Measurements from ENCODE around the gene NKAIN4.
A peak's percentile ranks its signal among the peaks of the same experiment; 100 is the strongest.

NKAIN4 gene

GRCh38 chr20:63226042-63226943, 28.0 kb downstream of the NKAIN4 start:
- Mint-ChIP-seq H3K4me3 (no peak overlapping the region), H3K9me3 (no peaks in the 10 kb centered on the region), H3K4me1 (peaks cover 42% of the 10 kb centered on the region), H3K36me3 (ENCODE audit: low read depth) (no peaks in the 10 kb centered on the region), H3K27ac (no peak overlapping the region), H3K27me3 (ENCODE audit: low read depth) (peaks cover 16% of the 10 kb centered on the region)
- TF ChIP-seq CTCF (IDR thresholded peaks at IDR 0.05; ENCODE audit: unreplicated experiment in 3 of 3), result no peak

GRCh38 chr20:63225082-63225454, 29.2 kb downstream of the NKAIN4 start:
- H3K4me1 Mint-ChIP-seq, result peaks cover 31% of the 10 kb centered on the region
- H3K36me3 Mint-ChIP-seq (ENCODE audit: low read depth), result no peaks in the 10 kb centered on the region
- H3K27ac Mint-ChIP-seq, result peak overlapping the region in 2 of 3 experiments; percentile 68 to 74
- H3K27me3 Mint-ChIP-seq (ENCODE audit: low read depth), result peaks cover 28% of the 10 kb centered on the region
- H3K9me3 Mint-ChIP-seq, result no peaks in the 10 kb centered on the region
- H3K4me3 Mint-ChIP-seq, result no peak overlapping the region
- TF ChIP-seq CTCF (IDR thresholded peaks at IDR 0.05; ENCODE audit: unreplicated experiment in 3 of 3), result no peak

- Mint-ChIP-seq H3K36me3 (ENCODE audit: low read depth) (no peaks in the 10 kb centered on the region), H3K4me3 (no peak overlapping the region), H3K9me3 (no peaks in the 10 kb centered on the region), H3K27ac (peak overlapping the region in 2 of 3 experiments; percentile 68 to 74), H3K4me1 (peaks cover 26% of the 10 kb centered on the region), H3K27me3 (ENCODE audit: low read depth) (peaks cover 29% of the 10 kb centered on the region)
- TF ChIP-seq CTCF (IDR thresholded peaks at IDR 0.05; ENCODE audit: unreplicated experiment in 3 of 3), result peak in 2 of 3 experiments; percentile 28 to 30
Measured at GRCh38 chr20:63224412-63225081, 29.7 kb downstream of the NKAIN4 start.

GRCh38 chr20:63223826-63224207, 30.4 kb downstream of the NKAIN4 start:
- Mint-ChIP-seq H3K4me3 (no peak overlapping the region), H3K4me1 (peaks cover 24% of the 10 kb centered on the region), H3K27ac (peak overlapping the region in 1 of 3 experiments; percentile 26), H3K36me3 (ENCODE audit: low read depth) (no peaks in the 10 kb centered on the region), H3K27me3 (ENCODE audit: low read depth) (peaks cover 29% of the 10 kb centered on the region), H3K9me3 (no peaks in the 10 kb centered on the region)
- no peak for TF ChIP-seq CTCF (IDR thresholded peaks at IDR 0.05; ENCODE audit: unreplicated experiment in 3 of 3)

GRCh38 chr20:63223121-63223825, 31.0 kb downstream of the NKAIN4 start:
- H3K36me3 Mint-ChIP-seq (ENCODE audit: low read depth), result no peaks in the 10 kb centered on the region
- H3K9me3 Mint-ChIP-seq, result no peaks in the 10 kb centered on the region
- H3K27me3 Mint-ChIP-seq (ENCODE audit: low read depth), result peaks cover 29% of the 10 kb centered on the region
- H3K27ac Mint-ChIP-seq, result no peak overlapping the region
- H3K4me1 Mint-ChIP-seq, result peaks cover 24% of the 10 kb centered on the region
- TF ChIP-seq CTCF (IDR thresholded peaks at IDR 0.05; ENCODE audit: unreplicated experiment in 3 of 3), result peak; percentile 76 to 84 (median 78)
- no peak overlapping the region for H3K4me3 Mint-ChIP-seq
